Breast epithelium (tissue), 3 donors: Measurements from ENCODE around the gene RNF138.

Source experiments
- CTCF ChIP-seq, 3 donors: fragments of 450-650 bp; IDR thresholded peaks; one replicate each; pipeline ENCODE4 v1.5.1; 2016 to 2017; ENCODE audit warnings: antibody characterized with exemption in 3 of 3, mild to moderate bottlenecking in 3 of 3, moderate library complexity in 3 of 3
- POLR2A ChIP-seq: fragments of 450-650 bp; IDR thresholded peaks from one replicate; pipeline ENCODE4 v1.6.1; 2016; ENCODE audit warnings: antibody characterized with exemption, mild to moderate bottlenecking, moderate library complexity
- POLR2AphosphoS5 ChIP-seq, 3 donors: sonication (generic); formaldehyde crosslinking; IDR thresholded peaks; one replicate each; pipeline ENCODE4 v1.6.1; 2017; ENCODE audit warnings: antibody characterized with exemption in 3 of 3

GRCh38 chr18:32074206-32074605, 17.5 kb upstream of the RNF138 start:
- TF ChIP-seq CTCF (IDR thresholded peaks at IDR 0.05) (no peak), POLR2AphosphoS5 (IDR thresholded peaks at IDR 0.05) (no peak), POLR2A (no peak)
